Anterior cingulate cortex (tissue), 58 donors: ENCODE results near the gene NT5M.
A peak's percentile ranks its signal among the peaks of the same experiment; 100 is the strongest.
"Not testable (repeated sequence)": the region's sequence is repeated elsewhere in the genome, so short reads cannot be mapped to it uniquely, and the experiment has no call there.

Source experiments
- DNase-seq, 58 donors: peaks; one replicate each; lab custom pipeline; 2025; lab: John Stamatoyannopoulos, UW

NT5M gene

GRCh38 chr17:17366235-17366634, 63.1 kb downstream of the NT5M start:
- DNase-seq, result no peak

DNA sequence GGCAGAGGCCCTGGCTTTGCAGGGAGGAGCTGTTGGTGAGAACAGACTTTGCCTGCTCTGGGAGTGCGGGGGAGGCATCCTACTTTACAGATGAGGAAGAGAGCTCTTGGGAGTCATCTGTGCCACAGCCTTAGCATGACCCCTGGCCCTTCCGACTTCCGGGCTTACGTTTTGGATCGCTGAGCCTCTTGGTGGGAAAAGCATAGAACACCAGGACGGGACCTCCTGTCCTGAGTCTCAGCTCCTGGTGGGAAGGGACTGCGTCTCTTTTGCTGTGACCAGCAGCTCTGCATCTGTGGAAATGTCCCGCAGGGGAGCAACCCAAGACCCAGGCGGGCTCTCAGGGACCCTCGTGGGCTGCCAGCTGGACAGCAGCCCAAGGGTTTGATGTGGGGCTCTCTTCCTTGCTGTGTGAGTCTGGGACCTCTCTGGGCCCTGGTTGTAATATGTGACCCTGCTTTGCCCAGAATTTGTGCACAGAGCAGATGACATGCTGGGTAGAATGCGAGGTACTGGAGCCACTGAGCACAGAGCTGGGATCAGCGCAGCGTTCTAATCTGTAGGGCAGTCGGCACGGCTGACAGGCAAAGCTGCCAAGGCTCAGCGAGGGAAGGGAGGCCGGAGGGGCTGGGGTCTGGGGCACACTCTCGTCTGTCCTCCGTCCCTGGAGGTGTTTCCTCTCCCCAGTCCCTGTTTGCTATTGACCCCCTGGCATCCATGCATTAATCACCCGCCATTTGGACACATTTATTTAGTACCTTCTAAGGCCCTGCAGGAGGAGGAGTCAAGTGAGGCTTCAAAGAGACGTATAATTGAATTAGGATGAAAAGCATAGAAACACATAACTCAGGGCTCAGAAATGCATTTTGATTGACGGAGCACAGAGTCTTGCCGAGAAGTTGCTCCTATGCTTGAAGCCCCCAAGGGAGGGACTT, 64.0 kb downstream of the NT5M start:
- DNase-seq, result no peak

DNA sequence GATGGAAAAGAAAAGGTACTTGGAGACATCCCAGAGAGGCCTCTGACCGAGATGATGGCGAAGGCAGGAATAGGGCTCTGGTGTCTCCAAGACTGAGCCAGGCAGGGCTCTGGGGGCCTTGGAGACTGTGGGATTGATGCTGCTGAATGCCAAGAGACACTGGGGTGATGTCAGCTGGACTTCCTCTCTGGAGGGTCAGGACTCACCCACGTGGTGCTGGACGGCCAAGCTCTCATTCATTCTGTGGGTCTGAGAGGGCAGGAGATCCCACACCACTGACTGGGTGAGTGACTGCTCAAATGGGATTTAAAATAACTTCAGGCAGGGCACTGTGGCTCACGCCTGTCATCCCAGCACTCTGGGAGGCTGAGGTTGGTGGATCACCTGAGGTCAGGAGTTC, 64.8 kb downstream of the NT5M start:
- DNase-seq, result no peak

DNA sequence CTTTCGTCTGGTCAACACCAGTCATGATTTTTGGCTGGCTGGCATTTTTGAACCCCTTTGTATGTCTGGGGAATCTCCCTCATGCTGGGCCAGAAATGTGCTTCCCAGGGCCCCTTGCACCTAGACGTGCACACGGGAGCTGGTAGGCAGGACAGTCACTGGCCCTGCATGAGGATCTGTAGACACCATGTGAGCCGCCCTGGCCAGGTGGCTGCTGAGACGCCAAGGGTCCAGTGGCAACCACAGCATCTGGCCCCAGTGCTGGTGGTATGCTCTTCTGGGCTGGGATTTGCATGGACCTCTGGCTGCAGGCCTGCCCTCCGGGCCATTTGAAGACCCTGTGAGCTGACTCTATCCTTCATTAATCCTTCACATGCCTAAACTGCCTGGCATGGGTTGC, 67.5 kb downstream of the NT5M start:
- no peak for DNase-seq

DNA sequence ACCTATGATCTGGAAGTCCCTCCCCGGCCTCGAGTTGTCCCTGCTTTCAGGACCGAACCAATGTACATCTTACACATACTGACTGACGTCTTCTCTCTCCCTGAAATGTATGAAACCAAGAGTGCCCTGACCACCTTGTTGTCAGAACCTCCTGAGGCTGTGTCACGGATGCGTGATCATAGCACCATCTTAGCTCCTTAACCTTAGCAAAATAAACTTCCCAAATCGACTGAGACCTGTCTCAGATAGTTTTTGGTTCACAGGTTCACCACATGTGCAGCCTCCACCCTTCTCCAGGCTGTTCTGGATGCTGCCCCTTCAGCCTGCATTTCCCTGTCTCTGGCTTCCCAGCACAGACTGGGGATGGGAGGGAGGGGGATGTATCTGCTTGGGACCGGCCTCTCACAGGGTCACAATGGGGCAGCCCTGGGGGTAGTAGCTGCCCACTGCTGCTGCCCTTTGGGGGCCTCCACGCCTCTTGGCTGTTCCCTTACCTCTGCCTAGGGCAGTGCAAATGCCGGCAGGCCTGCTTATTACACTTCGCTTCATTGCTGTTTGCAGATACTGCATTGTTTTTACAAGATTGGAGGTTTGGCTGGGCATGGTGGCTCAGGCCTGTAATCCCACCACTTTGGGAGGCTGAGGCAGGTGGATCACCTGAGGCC, 69.8 kb downstream of the NT5M start:
- no peak for DNase-seq

DNA sequence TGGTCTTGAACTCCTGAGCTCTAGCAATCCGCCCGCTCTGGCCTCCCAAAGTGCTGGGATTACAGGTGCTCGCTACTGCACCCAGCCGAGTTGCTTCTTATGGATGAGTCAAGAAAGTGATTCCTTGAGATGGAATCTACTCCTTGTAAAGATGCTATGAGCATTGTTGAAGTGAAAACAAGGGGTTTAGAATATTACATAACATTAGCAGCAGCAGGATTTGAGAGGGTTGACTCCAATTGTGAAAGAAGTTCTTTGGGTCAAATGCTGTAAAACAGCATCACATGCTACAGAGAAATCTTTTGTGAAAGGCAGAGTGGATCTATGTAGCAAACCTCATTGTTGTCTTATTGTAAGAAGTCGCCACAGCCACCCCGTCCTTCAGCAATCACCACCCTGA, 72.7 kb downstream of the NT5M start:
- no peak for DNase-seq

DNA sequence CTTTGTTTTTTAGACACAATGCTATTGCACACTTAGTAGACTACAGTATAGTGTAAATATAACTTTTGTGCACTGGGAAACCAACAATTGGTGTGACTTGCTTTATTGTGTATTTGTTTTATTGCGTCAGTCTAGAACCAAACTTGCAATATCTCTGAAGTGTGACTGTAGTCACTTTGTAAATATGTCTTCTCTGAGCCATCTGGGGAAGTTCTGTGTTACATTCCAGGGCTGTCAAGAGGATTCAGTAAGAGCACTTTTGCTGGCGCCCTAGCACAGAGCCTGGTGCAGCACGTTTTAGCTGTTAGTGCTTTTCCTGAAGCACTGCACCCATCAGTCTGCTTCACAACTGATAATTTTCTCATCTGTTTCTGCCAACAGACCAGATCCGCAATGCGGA, 73.2 kb downstream of the NT5M start:
- no peak for DNase-seq

- peak in 10 of 58 donors; percentile 8 to 68 (median 26) for DNase-seq
These were observed 74.1 kb downstream of the NT5M start for GRCh38 chr17:17377071-17377967.

- peak in 20 of 58 donors; percentile 12 to 70 (median 38) for DNase-seq
These were observed 76.2 kb downstream of the NT5M start for GRCh38 chr17:17379197-17379991.

- no peak for DNase-seq
These were observed 77.2 kb downstream of the NT5M start for GRCh38 chr17:17380145-17380925.

- DNase-seq, result peak in 1 of 58 donors; percentile 19
These were observed 78.4 kb downstream of the NT5M start for GRCh38 chr17:17381446-17382064.

- no peak for DNase-seq
These were observed 78.9 kb downstream of the NT5M start for GRCh38 chr17:17382065-17382459.

DNA sequence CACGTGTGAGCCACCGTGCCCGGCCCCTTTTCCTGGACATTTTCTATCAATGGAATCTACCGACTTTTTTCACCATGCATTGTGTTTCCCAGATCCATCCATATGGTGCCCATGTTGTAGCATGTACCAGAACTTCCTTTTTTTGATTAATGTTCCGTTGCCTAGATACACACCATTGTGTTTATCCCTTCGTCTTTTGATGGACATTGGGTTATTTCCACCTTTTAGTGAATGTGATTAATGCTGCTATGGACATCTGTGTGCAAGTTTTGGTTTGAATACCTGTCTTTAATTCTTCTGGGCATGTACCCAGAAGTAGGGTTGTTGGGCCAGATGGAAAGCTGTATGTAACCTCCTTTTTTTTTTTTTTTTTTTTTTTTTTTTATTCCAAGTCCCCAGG, 79.8 kb downstream of the NT5M start:
- no peak for DNase-seq

GRCh38 chr17:17383431-17384290, 80.5 kb downstream of the NT5M start:
- not testable (repeated sequence) for DNase-seq

GRCh38 chr17:17384291-17384615, 81.1 kb downstream of the NT5M start:
- no peak for DNase-seq

- no peak for DNase-seq
These were observed 81.8 kb downstream of the NT5M start for GRCh38 chr17:17384961-17385360.

DNA sequence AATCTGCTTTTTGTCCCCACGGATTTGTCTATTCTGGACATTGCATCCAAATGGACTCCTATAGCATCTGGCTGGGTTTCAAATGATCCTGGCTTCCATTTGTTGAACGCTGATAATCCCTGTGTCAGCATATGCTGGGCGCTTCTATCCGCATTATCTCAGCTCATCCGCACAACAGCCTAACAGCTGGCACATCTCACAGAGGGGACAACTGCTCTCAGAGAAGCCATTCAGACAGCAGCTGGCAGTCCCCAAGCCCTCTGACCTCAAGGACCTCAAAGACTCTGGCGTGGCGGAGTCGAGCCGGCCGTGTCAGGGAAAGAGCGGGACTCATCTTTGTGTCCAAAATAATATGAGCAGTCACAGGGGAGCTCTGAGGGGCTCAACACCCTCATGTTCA, 82.3 kb downstream of the NT5M start:
- DNase-seq, result peak in 15 of 58 donors; percentile 11 to 56 (median 37)
